Brain microvascular endothelial cell (primary cell): ENCODE measurements around the gene COQ10A.

Experiments used
- DNase-seq: peaks from one replicate; pipeline ENCODE4 v3.0.0-alpha.2; 2020
- H3K27ac ChIP-seq: fragments of 250-450 bp; sonication (Bioruptor Pico); 2 replicates; pipeline ENCODE4 v1.5.1; 2020; ENCODE audit warnings: mild to moderate bottlenecking, moderate library complexity
- H3K27me3 ChIP-seq: fragments of 250-450 bp; sonication (Bioruptor Pico); replicated peaks from 2 replicates; pipeline ENCODE4 v1.5.1; 2020; ENCODE audit warnings: mild to moderate bottlenecking
- H3K36me3 ChIP-seq: fragments of 250-450 bp; sonication (Bioruptor Pico); replicated peaks from 2 replicates; pipeline ENCODE4 v1.5.1; 2020; ENCODE audit warnings: mild to moderate bottlenecking
- H3K4me3 ChIP-seq: 2 replicates; pipeline ENCODE4 v1.5.1; 2011; ENCODE audit warnings: low read depth, mild to moderate bottlenecking, control low read depth, low read length, moderate library complexity
- CTCF ChIP-seq: IDR thresholded peaks from 2 replicates; pipeline ENCODE4 v1.5.1; 2011; ENCODE audit warnings: low read depth, mild to moderate bottlenecking, moderate library complexity, low read length, control low read depth, inconsistent platforms; ENCODE audit errors: missing control alignments
- in situ Hi-C: cut with HindIII; loops from 2 replicates; pipeline ENCODE4 v1.10.0; 2017; ENCODE audit warnings: low sequenced_read_pairs, low pct_ligation_motif_present

COQ10A gene

GRCh38 chr12:56256326-56256960 lies 10.3 kb upstream of the COQ10A start:
- Histone ChIP-seq H3K4me3 (peak overlapping the region; percentile 83), H3K27me3 (no peaks in the 10 kb centered on the region), H3K36me3 (peaks cover 50% of the 10 kb centered on the region), H3K27ac (no peak overlapping the region)
- in situ Hi-C loops: no loop called here
- TF ChIP-seq CTCF: peak; percentile 50
- DNase-seq: no peak

GRCh38 chr12:56257071-56257470 lies 9.7 kb upstream of the COQ10A start:
- Histone ChIP-seq H3K36me3 (peaks cover 46% of the 10 kb centered on the region), H3K27me3 (no peaks in the 10 kb centered on the region), H3K27ac (no peak overlapping the region), H3K4me3 (peak overlapping the region; percentile 83)
- TF ChIP-seq CTCF: no peak
- DNase-seq: no peak
- in situ Hi-C loops: no loop called here

GRCh38 chr12:56257491-56258067 lies 9.2 kb upstream of the COQ10A start:
- Histone ChIP-seq H3K27ac (peak overlapping the region; percentile 45), H3K36me3 (peaks cover 41% of the 10 kb centered on the region), H3K4me3 (peak overlapping the region; percentile 83), H3K27me3 (no peaks in the 10 kb centered on the region)
- no peak for DNase-seq
- in situ Hi-C loops: no loop called here
- TF ChIP-seq CTCF: peak; percentile 37

- peak within 1 kb of the TSS; percentile 83 for H3K4me3 ChIP-seq
- peaks cover 34% of the 10 kb centered on the region for H3K36me3 ChIP-seq
- H3K27me3 ChIP-seq: no peaks in the 10 kb centered on the region
- H3K27ac ChIP-seq: peak within 1 kb of the TSS; percentile 45
- peak; percentile 43 for DNase-seq
- peak; percentile 53 for TF ChIP-seq CTCF
- in situ Hi-C loops: no loop called here
Observed at GRCh38 chr12:56258068-56258819, 8.5 kb upstream of the COQ10A start, which contains the start of gene ANKRD52. TSS of gene ANKRD52 (minus strand) at chr12:56258384. CDS start at chr12:56258269, 115 bp downstream.

- Histone ChIP-seq H3K4me3 (peak overlapping the region; percentile 72), H3K27me3 (no peaks in the 10 kb centered on the region), H3K27ac (peak overlapping the region; percentile 1), H3K36me3 (peaks cover 28% of the 10 kb centered on the region)
- no peak for DNase-seq
- no peak for TF ChIP-seq CTCF
- in situ Hi-C loops: no loop called here
Observed at GRCh38 chr12:56258820-56259183, 7.9 kb upstream of the COQ10A start.
